HepG2 (cell line): ENCODE data around the gene KIF26B. TPM values are rescaled to one million over a fixed set of nuclear protein-coding genes. Genes with fewer than 3 reads are reported as not detected.

Experiments
- ATAC-seq: fragments of 200-7000 bp; cut with Tn5 transposase; 3 replicates; pipeline ENCODE4 v1.9.1; 2020; ENCODE audit warnings: mild to moderate bottlenecking, moderate library complexity
- BruUV-seq: library from RNA; stranded (reverse); fragments of 400-500 nt; replicated peaks from 2 replicates; lab custom pipeline; 2021; lab: Mats Ljungman, UMichigan
- CTCF ChIA-PET: fragments of 300-600 bp; formaldehyde crosslinking; extraction: SDS; loops from one replicate; lab custom pipeline; 2021; ENCODE audit warnings: low total read pairs, inconsistent platforms, low intra/inter-chr PET ratio; lab: Yijun Ruan, JAX
- POLR2A ChIA-PET: fragments of 350-600 bp; sonication (Branson Sonifier 250); formaldehyde crosslinking; loops from one replicate; lab custom pipeline; 2020; ENCODE audit warnings: antibody characterized with exemption, inconsistent platforms; lab: Yijun Ruan, JAX
- DNase-seq: peaks from one replicate; pipeline ENCODE4 v3.0.0-alpha.2; 2015; ENCODE audit warnings: low spot score
- FAIRE-seq: peaks from 3 replicates; lab custom pipeline; 2011; peaks lifted over from hg19 to GRCh38; lab: Jason Lieb, UNC
- H2AFZ ChIP-seq: one replicate; pipeline ENCODE4 v1.6.1; 2011; ENCODE audit warnings: low read length, inconsistent platforms
- H3K27ac ChIP-seq: fragments of 300-600 bp; 3 replicates; pipeline ENCODE4 v1.8.0; 2011; ENCODE audit warnings: mixed run types, mild to moderate bottlenecking, mixed read lengths, low read length, inconsistent platforms; ENCODE audit not compliant: insufficient read depth; ENCODE audit errors: extremely low read length
- H3K27me3 ChIP-seq, 2 experiments: fragments of 200-600 bp in 1 of 2; 2 replicates in 1 of 2; 3 replicates in 1 of 2; pipeline versions ENCODE4 v1.6.0 to v1.8.0; 2011; ENCODE audit warnings: low read length in 2 of 2, mild to moderate bottlenecking in 2 of 2, moderate library complexity in 2 of 2, inconsistent platforms in 1 of 2; ENCODE audit not compliant: insufficient read depth in 2 of 2, control insufficient read depth in 1 of 2
- H3K36me3 ChIP-seq, 2 experiments: fragments of 200-600 bp in 1 of 2; replicated peaks in 1 of 2; 2 replicates in 1 of 2; 3 replicates in 1 of 2; pipeline versions ENCODE4 v1.5.1 to v1.8.0; 2011; ENCODE audit warnings: low read length in 2 of 2, inconsistent platforms in 1 of 2; ENCODE audit not compliant: insufficient read depth in 2 of 2, control insufficient read depth in 1 of 2
- H3K4me1 ChIP-seq: 2 replicates; pipeline ENCODE4 v1.5.1; 2012; ENCODE audit warnings: low read length, inconsistent platforms; ENCODE audit not compliant: insufficient read depth
- H3K4me2 ChIP-seq: 2 replicates; pipeline ENCODE4 v1.6.0; 2011; ENCODE audit warnings: low read depth, low read length, inconsistent platforms
- H3K4me3 ChIP-seq, 3 experiments: fragments of 200-600 bp in 1 of 3; sonication (generic), shearing (Covaris generic) in 1 of 3; replicated peaks in 1 of 3; 2 replicates each; pipeline ENCODE4 v1.5.1; 2011 to 2016; ENCODE audit warnings: low read length in 3 of 3, inconsistent platforms in 2 of 3, low read depth in 2 of 3, mild to moderate bottlenecking in 2 of 3, control low read depth in 1 of 3, mixed read lengths in 1 of 3; ENCODE audit not compliant: insufficient read depth in 1 of 3
- H3K79me2 ChIP-seq: one replicate; pipeline ENCODE4 v1.6.1; 2011; ENCODE audit warnings: low read length, inconsistent platforms; ENCODE audit not compliant: insufficient read depth
- H3K9ac ChIP-seq: 2 replicates; pipeline ENCODE4 v1.6.0; 2011; ENCODE audit warnings: mild to moderate bottlenecking, low read depth, low read length, inconsistent platforms; ENCODE audit not compliant: insufficient read depth
- H3K9me3 ChIP-seq: 2 replicates; pipeline ENCODE4 v1.5.1; 2012; ENCODE audit warnings: mild to moderate bottlenecking, low read length
- H4K20me1 ChIP-seq: 2 replicates; pipeline ENCODE4 v1.6.0; 2011; ENCODE audit warnings: inconsistent platforms, mild to moderate bottlenecking, low read length, moderate library complexity; ENCODE audit not compliant: insufficient read depth
- DNMT1 ChIP-seq: sonication (generic); formaldehyde crosslinking; IDR thresholded peaks from 2 replicates; pipeline ENCODE4 v1.5.1; 2020; ENCODE audit warnings: mild to moderate bottlenecking, missing genetic modification reagents
- HDAC6 ChIP-seq: fragments of 200-600 bp; sonication (generic); IDR thresholded peaks from 2 replicates; pipeline ENCODE4 v1.7.0; 2017; ENCODE audit warnings: mild to moderate bottlenecking, antibody characterized with exemption, low read length, low read depth
- KMT2A ChIP-seq: sonication (generic); formaldehyde crosslinking; IDR thresholded peaks from 2 replicates; pipeline ENCODE4 v1.4.0; 2020; ENCODE audit warnings: missing genetic modification reagents
- PAX8 ChIP-seq: sonication (generic); formaldehyde crosslinking; IDR thresholded peaks from 2 replicates; pipeline ENCODE4 v1.8.0; 2022; ENCODE audit warnings: mild to moderate bottlenecking, missing genetic modification reagents, borderline replicate concordance
- POLR2AphosphoS5 ChIP-seq: IDR thresholded peaks from 2 replicates; pipeline ENCODE4 v1.6.1; 2012; ENCODE audit warnings: low read depth, low read length
- SMARCE1 ChIP-seq: fragments of 450-650 bp; IDR thresholded peaks from 2 replicates; pipeline ENCODE4 v1.6.1; 2017; ENCODE audit warnings: borderline replicate concordance
- SOX13 ChIP-seq, 3 experiments: fragments of 450-650 bp in 1 of 3; sonication (generic) in 1 of 3; formaldehyde crosslinking in 1 of 3; IDR thresholded peaks in 2 of 3; conservative IDR thresholded peaks in 1 of 3; 2 replicates each; pipeline versions ENCODE4 v1.5.0 to v1.6.1; 2016 to 2020; ENCODE audit warnings: antibody characterized with exemption in 1 of 3, mild to moderate bottlenecking in 1 of 3, missing compliant biosample characterization in 1 of 3, missing genetic modification reagents in 1 of 3, moderate library complexity in 1 of 3
- SP140L ChIP-seq: sonication (generic); formaldehyde crosslinking; IDR thresholded peaks from 2 replicates; pipeline ENCODE4 v1.4.0; 2020; ENCODE audit warnings: missing genetic modification reagents, borderline replicate concordance
- SPEN ChIP-seq: sonication (generic); formaldehyde crosslinking; IDR thresholded peaks from 2 replicates; pipeline ENCODE4 v1.5.1; 2020; ENCODE audit warnings: low read depth, mild to moderate bottlenecking, missing genetic modification reagents
- TBX2 ChIP-seq: sonication (generic); formaldehyde crosslinking; IDR thresholded peaks from 2 replicates; pipeline ENCODE4 v1.5.0; 2020; ENCODE audit warnings: missing genetic modification reagents, mild to moderate bottlenecking, borderline replicate concordance
- ZFX ChIP-seq: sonication (generic); formaldehyde crosslinking; IDR thresholded peaks from 2 replicates; pipeline ENCODE4 v1.4.0; 2020; ENCODE audit warnings: mild to moderate bottlenecking, low read depth, missing genetic modification reagents, moderate library complexity
- ZNF557 ChIP-seq: sonication (generic); formaldehyde crosslinking; IDR thresholded peaks from 2 replicates; pipeline ENCODE4 v1.4.0; 2020; ENCODE audit warnings: missing genetic modification reagents
- ZNF720 ChIP-seq: sonication (generic); formaldehyde crosslinking; IDR thresholded peaks from 2 replicates; pipeline ENCODE4 v1.4.0; 2020; ENCODE audit warnings: missing genetic modification reagents
- ZNF768 ChIP-seq: sonication (generic); formaldehyde crosslinking; IDR thresholded peaks from 2 replicates; pipeline ENCODE4 v1.4.0; 2020; ENCODE audit warnings: missing genetic modification reagents
- WGBS: methylation state at CpG from one replicate; pipeline ENCODE4 v1.1.6; 2017; ENCODE audit warnings: low lambda C conversion rate; 5-methylcytosine and 5-hydroxymethylcytosine counted together
- in situ Hi-C: cut with HindIII; loops from 2 replicates; pipeline ENCODE4 v1.10.0; 2017; ENCODE audit warnings: low pct_unique_long_range_greater_than_20kb; ENCODE audit not compliant: extremely low pct_ligation_motif_present
- intact Hi-C: fragments of 100-400 bp; cut with micrococcal nuclease; formaldehyde crosslinking; loops from one replicate; pipeline ENCODE4 v1.10.0; 2022; ENCODE audit not compliant: unreplicated experiment
- polyA plus RNA-seq, 8 experiments: library from polyadenylated mRNA; depleted of rRNA in 3 of 8; stranded (reverse) in 7 of 8; unstranded in 1 of 8; fragments of >200 nt; fragmentation: Illumina TruSeq in 4 of 8; extraction: Trizol in 4 of 8; gene quantifications; 2 replicates each; pipeline versions ENCODE4 v1.2.1 to v1.2.3, GENCODE V29; 2011 to 2016; ENCODE audit warnings: low read depth in 4 of 8, missing spikeins in 1 of 8, mixed read lengths in 1 of 8; ENCODE audit not compliant: insufficient read depth in 1 of 8
- total RNA-seq, 5 experiments: library from RNA; depleted of rRNA; stranded (reverse); fragments of >200 nt; fragmentation: Illumina TruSeq; extraction: Trizol; gene quantifications; 2 replicates each; pipeline ENCODE4 v1.2.3, GENCODE V29; 2016; ENCODE audit warnings: low read depth in 1 of 5
- TF ChIP-seq, protein P1 (sequence below): sonication (generic); formaldehyde crosslinking; IDR thresholded peaks from 2 replicates; pipeline ENCODE4 v1.8.0; 2022; ENCODE audit warnings: mild to moderate bottlenecking, missing genetic modification reagents, moderate library complexity
- TF ChIP-seq, protein P2 (sequence below): sonication (generic); formaldehyde crosslinking; IDR thresholded peaks from 2 replicates; pipeline ENCODE4 v1.5.0; 2020; ENCODE audit warnings: missing genetic modification reagents
- TF ChIP-seq, protein P3 (sequence below): sonication (generic); formaldehyde crosslinking; conservative IDR thresholded peaks from 2 replicates; pipeline ENCODE4 v1.4.0; 2020; ENCODE audit warnings: mild to moderate bottlenecking, missing genetic modification reagents, moderate library complexity
- TF ChIP-seq, protein P4 (sequence below): sonication (generic); formaldehyde crosslinking; IDR thresholded peaks from 2 replicates; pipeline ENCODE4 v1.4.0; 2020; ENCODE audit warnings: missing genetic modification reagents, low read depth, mild to moderate bottlenecking, borderline replicate concordance

KIF26B gene
- total and polyA plus RNA-seq, 2 of the 13 experiments (the other 11 are each of a cell fraction or from before 2014, with no cell fraction given) = 0.08 to 0.09 TPM

DNA sequence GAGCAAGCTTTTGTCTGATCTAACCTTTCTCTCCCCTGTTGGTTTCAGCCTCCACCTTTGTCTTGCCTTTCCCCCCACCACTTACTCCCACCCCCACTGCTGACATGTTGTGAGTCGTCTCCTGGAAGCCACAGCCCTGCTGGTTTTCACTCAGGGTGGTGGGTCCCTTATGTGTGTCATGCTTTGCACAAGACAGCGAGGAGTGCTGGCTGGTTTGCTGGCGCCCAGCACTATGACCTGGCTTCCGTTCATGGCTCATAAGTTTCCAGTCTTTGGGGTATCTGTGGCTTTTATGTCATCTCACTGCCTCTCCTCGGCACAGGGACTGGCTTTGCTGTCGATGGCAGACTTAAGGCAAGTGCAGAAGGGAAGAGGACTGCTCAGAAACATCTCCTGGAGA lies 177.7 kb downstream of the KIF26B start (continued):
- TF ChIP-seq, protein P1, sequence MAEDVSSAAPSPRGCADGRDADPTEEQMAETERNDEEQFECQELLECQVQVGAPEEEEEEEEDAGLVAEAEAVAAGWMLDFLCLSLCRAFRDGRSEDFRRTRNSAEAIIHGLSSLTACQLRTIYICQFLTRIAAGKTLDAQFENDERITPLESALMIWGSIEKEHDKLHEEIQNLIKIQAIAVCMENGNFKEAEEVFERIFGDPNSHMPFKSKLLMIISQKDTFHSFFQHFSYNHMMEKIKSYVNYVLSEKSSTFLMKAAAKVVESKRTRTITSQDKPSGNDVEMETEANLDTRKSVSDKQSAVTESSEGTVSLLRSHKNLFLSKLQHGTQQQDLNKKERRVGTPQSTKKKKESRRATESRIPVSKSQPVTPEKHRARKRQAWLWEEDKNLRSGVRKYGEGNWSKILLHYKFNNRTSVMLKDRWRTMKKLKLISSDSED = no peak

DNA sequence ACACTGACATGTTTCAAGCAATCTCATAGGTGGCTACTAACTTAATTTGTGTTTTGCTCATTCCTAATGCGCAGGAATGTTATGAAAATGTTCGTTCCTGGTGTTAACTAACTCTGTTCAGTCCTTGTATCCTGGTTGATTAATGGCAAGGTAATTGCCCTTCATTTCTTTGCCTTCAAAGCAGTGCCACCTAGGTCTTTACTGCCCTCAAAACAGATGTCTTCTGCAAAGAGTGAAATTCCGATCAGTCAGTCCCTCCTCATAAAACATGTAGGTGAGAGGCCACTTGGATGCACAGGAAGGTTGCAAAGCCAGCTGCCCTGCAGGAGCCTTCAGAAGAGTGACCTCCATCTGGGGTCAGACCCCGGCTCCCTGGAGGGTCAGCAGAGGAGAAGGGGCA lies 179.4 kb downstream of the KIF26B start:
- no peak for FAIRE-seq
- ChIA-PET CTCF (no interaction called here), POLR2A (no interaction called here)
- no TSS peak for BruUV-seq
- intact Hi-C loops (no loop called here), in situ Hi-C loops (no loop called here)
- Histone ChIP-seq H2AFZ (no peak overlapping the region), H3K4me3 (no peak overlapping the region), H4K20me1 (no peaks in the 10 kb centered on the region), H3K27ac (no peak overlapping the region), H3K4me1 (no peaks in the 10 kb centered on the region), H3K9ac (no peak overlapping the region), H3K27me3 (no peaks in the 10 kb centered on the region; a peak in 1 of 5 replicates), H3K36me3 (no peaks in the 10 kb centered on the region), H3K4me2 (no peak overlapping the region), H3K79me2 (no peaks in the 10 kb centered on the region), H3K9me3 (no peaks in the 10 kb centered on the region)
- ATAC-seq = no peak
- no peak for DNase-seq
- 50% methylated on average over 4 of the region's 4 CpGs for WGBS
- TF ChIP-seq KMT2A (CRISPR knock-in tag) (no peak), DNMT1 (CRISPR knock-in tag) (no peak), SMARCE1 (no peak), PAX8 (CRISPR knock-in tag) (no peak), ZNF720 (CRISPR knock-in tag) (no peak), ZNF768 (CRISPR knock-in tag) (no peak), SOX13 (IDR thresholded peaks at IDR 0.05) (no peak), SOX13 (CRISPR knock-in tag; conservative IDR thresholded peaks at IDR 0.05 in 1 of 2, IDR thresholded peaks at IDR 0.05 in 1 of 2) (no peak), POLR2AphosphoS5 (no peak), ZNF557 (CRISPR knock-in tag) (no peak), SP140L (CRISPR knock-in tag) (no peak), SPEN (CRISPR knock-in tag) (no peak), HDAC6 (no peak), TBX2 (CRISPR knock-in tag) (no peak), ZFX (no peak)
- TF ChIP-seq, protein P2, sequence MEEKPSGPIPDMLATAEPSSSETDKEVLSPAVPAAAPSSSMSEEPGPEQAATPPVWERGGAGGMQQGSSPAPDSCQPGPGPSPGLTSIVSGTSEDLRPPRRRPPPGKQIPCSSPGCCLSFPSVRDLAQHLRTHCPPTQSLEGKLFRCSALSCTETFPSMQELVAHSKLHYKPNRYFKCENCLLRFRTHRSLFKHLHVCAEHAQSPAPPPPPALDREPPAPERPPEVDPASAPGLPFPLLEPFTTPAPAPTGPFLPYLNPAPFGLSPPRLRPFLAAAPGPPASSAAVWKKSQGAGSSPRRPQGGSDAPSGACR = no peak
- TF ChIP-seq, protein P3, sequence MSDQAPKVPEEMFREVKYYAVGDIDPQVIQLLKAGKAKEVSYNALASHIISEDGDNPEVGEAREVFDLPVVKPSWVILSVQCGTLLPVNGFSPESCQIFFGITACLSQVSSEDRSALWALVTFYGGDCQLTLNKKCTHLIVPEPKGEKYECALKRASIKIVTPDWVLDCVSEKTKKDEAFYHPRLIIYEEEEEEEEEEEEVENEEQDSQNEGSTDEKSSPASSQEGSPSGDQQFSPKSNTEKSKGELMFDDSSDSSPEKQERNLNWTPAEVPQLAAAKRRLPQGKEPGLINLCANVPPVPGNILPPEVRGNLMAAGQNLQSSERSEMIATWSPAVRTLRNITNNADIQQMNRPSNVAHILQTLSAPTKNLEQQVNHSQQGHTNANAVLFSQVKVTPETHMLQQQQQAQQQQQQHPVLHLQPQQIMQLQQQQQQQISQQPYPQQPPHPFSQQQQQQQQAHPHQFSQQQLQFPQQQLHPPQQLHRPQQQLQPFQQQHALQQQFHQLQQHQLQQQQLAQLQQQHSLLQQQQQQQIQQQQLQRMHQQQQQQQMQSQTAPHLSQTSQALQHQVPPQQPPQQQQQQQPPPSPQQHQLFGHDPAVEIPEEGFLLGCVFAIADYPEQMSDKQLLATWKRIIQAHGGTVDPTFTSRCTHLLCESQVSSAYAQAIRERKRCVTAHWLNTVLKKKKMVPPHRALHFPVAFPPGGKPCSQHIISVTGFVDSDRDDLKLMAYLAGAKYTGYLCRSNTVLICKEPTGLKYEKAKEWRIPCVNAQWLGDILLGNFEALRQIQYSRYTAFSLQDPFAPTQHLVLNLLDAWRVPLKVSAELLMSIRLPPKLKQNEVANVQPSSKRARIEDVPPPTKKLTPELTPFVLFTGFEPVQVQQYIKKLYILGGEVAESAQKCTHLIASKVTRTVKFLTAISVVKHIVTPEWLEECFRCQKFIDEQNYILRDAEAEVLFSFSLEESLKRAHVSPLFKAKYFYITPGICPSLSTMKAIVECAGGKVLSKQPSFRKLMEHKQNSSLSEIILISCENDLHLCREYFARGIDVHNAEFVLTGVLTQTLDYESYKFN (CRISPR knock-in tag) = no peak
- TF ChIP-seq, protein P4, sequence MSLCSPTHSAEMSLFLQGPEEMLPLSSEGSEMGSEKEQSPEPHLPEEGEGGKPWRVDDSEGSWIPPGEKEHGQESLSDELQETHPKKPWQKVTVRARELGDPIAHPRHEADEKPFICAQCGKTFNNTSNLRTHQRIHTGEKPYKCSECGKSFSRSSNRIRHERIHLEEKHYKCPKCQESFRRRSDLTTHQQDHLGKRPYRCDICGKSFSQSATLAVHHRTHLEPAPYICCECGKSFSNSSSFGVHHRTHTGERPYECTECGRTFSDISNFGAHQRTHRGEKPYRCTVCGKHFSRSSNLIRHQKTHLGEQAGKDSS (CRISPR knock-in tag) = no peak
